B cell (primary cell): Measurements from ENCODE around the gene UQCR10. TPM values are rescaled to one million over a fixed set of nuclear protein-coding genes. Genes with fewer than 3 reads are reported as not detected.

Experiments used
- ATAC-seq: fragments of 200-7000 bp; cut with Tn5 transposase; one replicate; pipeline ENCODE4 v1.10.0; 2021; ENCODE audit warnings: low read depth, mild to moderate bottlenecking, moderate number of reproducible peaks, moderate library complexity
- CTCF ChIA-PET: fragments of 350-600 bp; sonication (Branson Sonifier 250); formaldehyde crosslinking; loops from one replicate; lab custom pipeline; 2021; ENCODE audit warnings: antibody characterized with exemption, inconsistent platforms; lab: Charles Lee
- POLR2A ChIA-PET: fragments of 350-600 bp; sonication (Branson Sonifier 250); formaldehyde crosslinking; loops from one replicate; lab custom pipeline; 2021; ENCODE audit warnings: antibody characterized with exemption; lab: Charles Lee
- DNase-seq: peaks from one replicate; pipeline ENCODE4 v3.0.0; 2013
- H2AFZ ChIP-seq: 2 replicates; pipeline ENCODE4 v1.6.1; 2012; ENCODE audit warnings: mild to moderate bottlenecking, low read depth, low read length; ENCODE audit not compliant: insufficient read depth, poor library complexity, severe bottlenecking
- H3K27ac ChIP-seq, 2 donors: 1 replicate in 1 of 2; 2 replicates in 1 of 2; pipeline ENCODE4 v1.5.1; 2012 to 2013; ENCODE audit warnings: low read length in 2 of 2, mild to moderate bottlenecking in 2 of 2, moderate library complexity in 1 of 2
- H3K27me3 ChIP-seq, 4 experiments: fragments of 200-600 bp in 1 of 4; sonication (generic) in 1 of 4; replicated peaks in 1 of 4; 1 replicate in 2 of 4; 2 replicates in 2 of 4; pipeline versions ENCODE4 v1.6.1 to v1.7.0; 2013 to 2016; ENCODE audit warnings: low read length in 3 of 4, mild to moderate bottlenecking in 2 of 4, mixed read lengths in 1 of 4, moderate library complexity in 1 of 4; ENCODE audit not compliant: insufficient read depth in 4 of 4, control insufficient read depth in 3 of 4; ENCODE audit errors: control extremely low read depth in 1 of 4
- H3K36me3 ChIP-seq, 2 experiments: replicated peaks in 1 of 2; 1 replicate in 1 of 2; 2 replicates in 1 of 2; pipeline versions ENCODE4 v1.6.1 to v1.7.1; 2013; ENCODE audit warnings: low read length in 1 of 2; ENCODE audit not compliant: insufficient read depth in 2 of 2, control insufficient read depth in 1 of 2; ENCODE audit errors: control extremely low read depth in 1 of 2, extremely low read depth in 1 of 2
- H3K4me1 ChIP-seq, 2 donors: fragments of 200-600 bp in 1 of 2; sonication (generic) in 1 of 2; 1 replicate in 1 of 2; 2 replicates in 1 of 2; pipeline versions ENCODE4 v1.5.1 to v1.6.1; 2013 to 2017; ENCODE audit warnings: low read length in 2 of 2; ENCODE audit not compliant: control insufficient read depth in 2 of 2, insufficient read depth in 2 of 2
- H3K4me2 ChIP-seq: replicated peaks from 2 replicates; pipeline ENCODE3; 2012; ENCODE audit warnings: mild to moderate bottlenecking, low read depth, low read length; ENCODE audit not compliant: poor library complexity, severe bottlenecking
- H3K4me3 ChIP-seq, 5 experiments: fragments of 200-600 bp in 1 of 5; sonication (generic) in 1 of 5; 1 replicate in 3 of 5; 2 replicates in 2 of 5; pipeline versions ENCODE4 v1.5.1 to v1.7.0; 2011 to 2016; ENCODE audit warnings: low read length in 4 of 5, mild to moderate bottlenecking in 4 of 5, low read depth in 2 of 5, control low read depth in 1 of 5, moderate library complexity in 1 of 5; ENCODE audit not compliant: insufficient read depth in 1 of 5; ENCODE audit errors: control extremely low read depth in 1 of 5, extremely low read depth in 1 of 5
- H3K79me2 ChIP-seq: fragments of 200-600 bp; sonication (generic); one replicate; pipeline ENCODE4 v1.6.0; 2016; ENCODE audit warnings: low read length; ENCODE audit not compliant: control insufficient read depth, insufficient read depth
- H3K9ac ChIP-seq: fragments of 200-600 bp; sonication (generic); 2 replicates; pipeline ENCODE4 v1.6.1; 2017; ENCODE audit warnings: mild to moderate bottlenecking, low read length, moderate library complexity
- H3K9me3 ChIP-seq, 3 donors: one replicate each; pipeline versions ENCODE4 v1.6.1 to v1.7.1; 2013; ENCODE audit warnings: low read length in 2 of 3; ENCODE audit not compliant: control insufficient read depth in 2 of 3, insufficient read depth in 1 of 3; ENCODE audit errors: control extremely low read depth in 1 of 3
- H4K20me1 ChIP-seq: 2 replicates; pipeline ENCODE4 v1.6.0; 2012; ENCODE audit warnings: mild to moderate bottlenecking, low read length; ENCODE audit not compliant: insufficient read depth, control insufficient read depth, poor library complexity, severe bottlenecking
- H3K27ac Mint-ChIP-seq: one replicate; pipeline ENCODE4 v1.8.0; 2021; ENCODE audit warnings: mixed read lengths
- H3K27me3 Mint-ChIP-seq: one replicate; pipeline ENCODE4 v1.8.0; 2021; ENCODE audit warnings: mixed read lengths
- H3K4me1 Mint-ChIP-seq: one replicate; pipeline ENCODE4 v1.8.0; 2021; ENCODE audit warnings: mixed read lengths
- H3K4me3 Mint-ChIP-seq: one replicate; pipeline ENCODE4 v1.8.0; 2021; ENCODE audit warnings: mixed read lengths
- H3K9me3 Mint-ChIP-seq: one replicate; pipeline ENCODE4 v1.8.0; 2022; ENCODE audit warnings: mixed read lengths; ENCODE audit not compliant: insufficient read depth
- EZH2 ChIP-seq: IDR thresholded peaks from 2 replicates; pipeline ENCODE4 v1.6.1; 2012; ENCODE audit warnings: borderline replicate concordance, low read depth, mild to moderate bottlenecking, moderate library complexity, low read length; ENCODE audit not compliant: insufficient read depth, poor library complexity, severe bottlenecking
- WGBS: methylation state at CpG from one replicate; pipeline ENCODE4 v1.1.5; 2013; ENCODE audit warnings: missing lambda C conversion rate; ENCODE audit not compliant: insufficient coverage; 5-methylcytosine and 5-hydroxymethylcytosine counted together
- intact Hi-C: fragments of 100-400 bp; cut with micrococcal nuclease; formaldehyde crosslinking; loops from one replicate; pipeline ENCODE4 v1.10.0; 2022
- polyA plus RNA-seq: library from polyadenylated mRNA; depleted of rRNA; stranded (reverse); fragments of >200 nt; gene quantifications from 2 replicates; pipeline ENCODE4 v1.2.3, GENCODE V29; 2012
- total RNA-seq, 2 donors: library from RNA; stranded (reverse); fragments of 120-200 nt in 1 of 2; gene quantifications; 1 replicate in 1 of 2; 2 replicates in 1 of 2; pipeline versions ENCODE4 v1.2.3 to v1.2.4, GENCODE V29; 2013 to 2022
- TF ChIP-seq, protein P1 (sequence below): fragments of 200-600 bp; IDR thresholded peaks from one replicate; pipeline ENCODE4 v1.8.0; 2022; ENCODE audit warnings: antibody characterized with exemption, mild to moderate bottlenecking

The UQCR10 gene
- total and polyA plus RNA-seq, 2 donors (not counting 1 experiment from before 2014, with no cell fraction given) = 41.0 to 67.6 TPM

DNA sequence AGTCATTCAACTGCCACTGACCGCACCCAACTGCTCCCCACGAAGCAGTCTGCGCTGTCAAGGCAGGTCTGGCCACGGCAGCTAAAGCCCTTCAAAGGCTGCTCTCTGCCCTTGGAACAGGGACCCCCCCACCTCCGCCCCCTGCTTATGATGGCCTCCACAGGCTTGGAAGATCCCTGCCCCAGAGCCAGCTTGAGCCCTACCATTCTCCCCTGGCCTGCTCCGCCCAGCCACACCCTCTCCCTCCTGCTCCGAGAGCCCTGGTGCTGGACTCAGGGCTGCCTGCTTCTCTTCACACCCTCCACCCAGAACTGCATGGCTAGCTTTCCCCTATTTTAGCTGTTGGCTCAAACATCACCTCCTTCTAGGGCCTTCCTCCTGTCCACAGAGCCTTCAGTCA lies 19.3 kb upstream of the UQCR10 start:
- ATAC-seq (no peak), DNase-seq (no peak)
- intact Hi-C loops = no loop called here
- H2AFZ ChIP-seq = no peak overlapping the region
- Mint-ChIP-seq H3K9me3 (no peaks in the 10 kb centered on the region), H3K4me1 (no peaks in the 10 kb centered on the region), H3K27ac (no peak overlapping the region), H3K27me3 (no peaks in the 10 kb centered on the region), H3K4me3 (no peak overlapping the region)
- no peak overlapping the region for H3K4me2 ChIP-seq
- H3K4me1 ChIP-seq = no peaks in the 10 kb centered on the region
- H4K20me1 ChIP-seq = peaks cover 12% of the 10 kb centered on the region
- H3K36me3 ChIP-seq = peaks cover 0 to 34% of the 10 kb centered on the region in 2 experiments
- no peak for TF ChIP-seq EZH2
- TF ChIP-seq, protein P1, sequence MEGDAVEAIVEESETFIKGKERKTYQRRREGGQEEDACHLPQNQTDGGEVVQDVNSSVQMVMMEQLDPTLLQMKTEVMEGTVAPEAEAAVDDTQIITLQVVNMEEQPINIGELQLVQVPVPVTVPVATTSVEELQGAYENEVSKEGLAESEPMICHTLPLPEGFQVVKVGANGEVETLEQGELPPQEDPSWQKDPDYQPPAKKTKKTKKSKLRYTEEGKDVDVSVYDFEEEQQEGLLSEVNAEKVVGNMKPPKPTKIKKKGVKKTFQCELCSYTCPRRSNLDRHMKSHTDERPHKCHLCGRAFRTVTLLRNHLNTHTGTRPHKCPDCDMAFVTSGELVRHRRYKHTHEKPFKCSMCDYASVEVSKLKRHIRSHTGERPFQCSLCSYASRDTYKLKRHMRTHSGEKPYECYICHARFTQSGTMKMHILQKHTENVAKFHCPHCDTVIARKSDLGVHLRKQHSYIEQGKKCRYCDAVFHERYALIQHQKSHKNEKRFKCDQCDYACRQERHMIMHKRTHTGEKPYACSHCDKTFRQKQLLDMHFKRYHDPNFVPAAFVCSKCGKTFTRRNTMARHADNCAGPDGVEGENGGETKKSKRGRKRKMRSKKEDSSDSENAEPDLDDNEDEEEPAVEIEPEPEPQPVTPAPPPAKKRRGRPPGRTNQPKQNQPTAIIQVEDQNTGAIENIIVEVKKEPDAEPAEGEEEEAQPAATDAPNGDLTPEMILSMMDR = no peak
- CTCF ChIA-PET = interaction anchor here (0.5 kb wide), 1 partner anchor 363 kb away, joined by 3 read pairs; no protein-coding TSS in a partner anchor
- POLR2A ChIA-PET = no interaction called here
- no peak overlapping the region for H3K9ac ChIP-seq
- no peak overlapping the region for H3K27ac ChIP-seq
- peaks cover 6% of the 10 kb centered on the region for H3K79me2 ChIP-seq
- H3K9me3 ChIP-seq = no peaks in the 10 kb centered on the region
- no peak overlapping the region for H3K4me3 ChIP-seq
- WGBS = 97% methylated on average over 7 of the region's 7 CpGs
- no peaks in the 10 kb centered on the region for H3K27me3 ChIP-seq

DNA sequence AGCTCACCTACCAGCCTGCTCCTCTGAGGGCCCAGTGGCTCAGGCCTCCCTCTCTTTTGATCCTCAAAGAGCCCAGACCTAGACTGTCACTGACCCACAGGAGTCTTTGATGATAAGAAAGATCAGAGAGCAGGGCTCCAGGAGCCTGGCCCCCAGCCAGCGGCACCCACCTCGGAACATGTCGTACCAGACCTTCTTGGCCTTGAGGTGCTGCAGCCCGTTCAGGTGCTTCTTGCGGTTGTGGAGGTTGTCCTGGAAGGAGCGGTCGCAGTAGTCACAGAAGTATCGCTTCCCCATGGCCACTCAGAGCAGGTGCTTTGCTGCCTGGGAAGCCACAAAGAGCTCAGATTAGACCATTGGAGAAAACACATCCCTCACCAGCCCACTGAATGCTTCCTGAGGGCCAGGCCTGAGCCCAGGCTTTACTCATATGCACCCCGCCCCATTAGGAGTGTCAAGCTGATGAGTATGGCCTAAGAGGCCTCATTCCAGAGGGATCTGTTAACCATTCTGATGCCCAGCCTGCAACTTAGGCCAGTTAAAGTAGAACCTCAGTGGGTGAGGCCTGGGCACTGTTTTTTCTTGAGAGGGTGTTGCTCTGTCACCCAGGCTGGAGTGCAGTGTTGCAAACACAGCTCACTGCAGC lies 18.8 kb upstream of the UQCR10 start:
- no peaks in the 10 kb centered on the region for H3K27me3 ChIP-seq
- Mint-ChIP-seq H3K27ac (no peak overlapping the region), H3K9me3 (no peaks in the 10 kb centered on the region), H3K27me3 (no peaks in the 10 kb centered on the region), H3K4me3 (no peak overlapping the region), H3K4me1 (no peaks in the 10 kb centered on the region)
- intact Hi-C loops = no loop called here
- H3K9me3 ChIP-seq = no peaks in the 10 kb centered on the region
- H3K4me1 ChIP-seq = no peaks in the 10 kb centered on the region
- peaks cover 12% of the 10 kb centered on the region for H4K20me1 ChIP-seq
- ChIA-PET CTCF (no interaction called here), POLR2A (no interaction called here)
- peaks cover 6% of the 10 kb centered on the region for H3K79me2 ChIP-seq
- H3K4me3 ChIP-seq = no peak overlapping the region
- no peak overlapping the region for H3K9ac ChIP-seq
- no peak overlapping the region for H2AFZ ChIP-seq
- DNase-seq (no peak), ATAC-seq (no peak)
- WGBS = 100% methylated on average over 6 of the region's 9 CpGs
- no peak overlapping the region for H3K27ac ChIP-seq
- H3K36me3 ChIP-seq = peaks cover 0 to 34% of the 10 kb centered on the region in 2 experiments
- H3K4me2 ChIP-seq = no peak overlapping the region
- TF ChIP-seq, protein P1 = no peak
- TF ChIP-seq EZH2 = no peak
